IMR-90 (cell line): ENCODE data around the gene MAVS. TPM values are rescaled to one million over a fixed set of nuclear protein-coding genes. Genes with fewer than 3 reads are reported as not detected.

Experiments
- ATAC-seq: fragments of 200-7000 bp; cut with Tn5 transposase; 2 replicates; pipeline ENCODE4 v1.9.1; 2020; ENCODE audit warnings: low read depth, mild to moderate bottlenecking, moderate library complexity
- BruUV-seq: library from RNA; stranded (reverse); fragments of 400-500 nt; replicated peaks from 2 replicates; lab custom pipeline; 2021; lab: Mats Ljungman, UMichigan
- CTCF ChIA-PET: fragments of 300-600 bp; formaldehyde crosslinking; extraction: SDS; loops from one replicate; lab custom pipeline; 2021; ENCODE audit warnings: antibody characterized with exemption; lab: Yijun Ruan, JAX
- POLR2A ChIA-PET: fragments of 300-600 bp; sonication (Branson Sonifier 250); formaldehyde crosslinking; loops from one replicate; lab custom pipeline; 2022; ENCODE audit warnings: antibody characterized with exemption; ENCODE audit not compliant: unreplicated experiment; lab: Charles Lee
- DNase-seq: peaks from one replicate; pipeline ENCODE4 v3.0.0; 2013
- H2AFZ ChIP-seq: replicated peaks from 2 replicates; pipeline ENCODE3; 2013; ENCODE audit warnings: low read length, mild to moderate bottlenecking; ENCODE audit not compliant: poor library complexity
- H2AK5ac ChIP-seq: 2 replicates; pipeline ENCODE4 v1.6.1; 2013; ENCODE audit warnings: low read depth, low read length, inconsistent platforms
- H2AK9ac ChIP-seq: replicated peaks from 2 replicates; pipeline ENCODE3; 2013; ENCODE audit warnings: mild to moderate bottlenecking, low read depth, low read length, moderate library complexity; ENCODE audit not compliant: poor library complexity
- H2BK120ac ChIP-seq: 2 replicates; pipeline ENCODE4 v1.6.1; 2013; ENCODE audit warnings: low read depth, low read length, inconsistent platforms
- H2BK15ac ChIP-seq: 3 replicates; pipeline ENCODE4 v1.6.1; 2013; ENCODE audit warnings: low read depth, low read length, inconsistent platforms
- H2BK20ac ChIP-seq: 2 replicates; pipeline ENCODE4 v1.6.1; 2013; ENCODE audit warnings: low read depth, mild to moderate bottlenecking, inconsistent platforms, low read length, moderate library complexity
- H2BK5ac ChIP-seq: 2 replicates; pipeline ENCODE4 v1.6.1; 2013; ENCODE audit warnings: mild to moderate bottlenecking, low read depth, low read length, inconsistent platforms; ENCODE audit not compliant: poor library complexity, severe bottlenecking
- H3K14ac ChIP-seq: replicated peaks from 2 replicates; pipeline ENCODE4 v1.6.1; 2013; ENCODE audit warnings: low read depth, low read length, inconsistent platforms
- H3K18ac ChIP-seq: 2 replicates; pipeline ENCODE4 v1.6.1; 2013; ENCODE audit warnings: low read depth, low read length, control low read depth
- H3K23ac ChIP-seq: 2 replicates; pipeline ENCODE4 v1.6.1; 2013; ENCODE audit warnings: low read depth, low read length, inconsistent platforms
- H3K27ac ChIP-seq: 2 replicates; pipeline ENCODE4 v1.5.1; 2013; ENCODE audit warnings: mild to moderate bottlenecking, control low read depth, low read length; ENCODE audit not compliant: insufficient read depth
- H3K27me3 ChIP-seq: 2 replicates; pipeline ENCODE4 v1.6.1; 2013; ENCODE audit warnings: low read length; ENCODE audit not compliant: control insufficient read depth, insufficient read depth
- H3K36me3 ChIP-seq: 2 replicates; pipeline ENCODE4 v1.6.1; 2013; ENCODE audit warnings: low read length, mixed read lengths; ENCODE audit not compliant: control insufficient read depth, insufficient read depth
- H3K4ac ChIP-seq: 2 replicates; pipeline ENCODE4 v1.6.1; 2013; ENCODE audit warnings: low read depth, low read length, inconsistent platforms
- H3K4me1 ChIP-seq: 2 replicates; pipeline ENCODE4 v1.6.1; 2013; ENCODE audit warnings: low read length, mixed read lengths; ENCODE audit not compliant: control insufficient read depth, insufficient read depth
- H3K4me2 ChIP-seq: 2 replicates; pipeline ENCODE4 v1.6.1; 2013; ENCODE audit warnings: low read depth, mild to moderate bottlenecking, control low read depth, low read length, moderate library complexity
- H3K4me3 ChIP-seq: 2 replicates; pipeline ENCODE4 v1.5.1; 2013; ENCODE audit warnings: low read depth, mild to moderate bottlenecking, control low read depth, low read length, moderate library complexity; ENCODE audit not compliant: insufficient read depth
- H3K56ac ChIP-seq: 2 replicates; pipeline ENCODE4 v1.6.1; 2013; ENCODE audit warnings: low read length, inconsistent platforms; ENCODE audit not compliant: insufficient read depth; ENCODE audit errors: extremely low read depth
- H3K79me1 ChIP-seq, 2 experiments: 2 replicates each; pipeline ENCODE4 v1.6.1; 2013; ENCODE audit warnings: low read length in 2 of 2, inconsistent platforms in 1 of 2, low read depth in 1 of 2
- H3K9ac ChIP-seq: 2 replicates; pipeline ENCODE4 v1.6.1; 2013; ENCODE audit warnings: low read depth, low read length, control low read depth
- H3K9me1 ChIP-seq: 2 replicates; pipeline ENCODE4 v1.6.1; 2013; ENCODE audit warnings: low read length, inconsistent platforms; ENCODE audit not compliant: insufficient read depth
- H3K9me3 ChIP-seq: 2 replicates; pipeline ENCODE4 v1.6.1; 2013; ENCODE audit warnings: low read length; ENCODE audit not compliant: control insufficient read depth, insufficient read depth
- H4K20me1 ChIP-seq: 2 replicates; pipeline ENCODE4 v1.6.1; 2013; ENCODE audit warnings: low read length, inconsistent platforms; ENCODE audit not compliant: insufficient read depth
- H4K5ac ChIP-seq: 2 replicates; pipeline ENCODE4 v1.6.1; 2013; ENCODE audit warnings: mild to moderate bottlenecking, low read depth, low read length, control low read depth
- H4K8ac ChIP-seq, 2 experiments: 2 replicates each; pipeline ENCODE4 v1.6.1; 2013; ENCODE audit warnings: low read depth in 2 of 2, low read length in 2 of 2, control low read depth in 1 of 2, inconsistent platforms in 1 of 2
- H4K91ac ChIP-seq: 2 replicates; pipeline ENCODE4 v1.6.1; 2013; ENCODE audit warnings: low read depth, low read length, inconsistent platforms; ENCODE audit not compliant: insufficient read depth
- RCOR1 ChIP-seq: IDR thresholded peaks from 2 replicates; pipeline ENCODE4 v1.6.1; 2012; ENCODE audit warnings: mild to moderate bottlenecking, low read length, improper control_type of control experiment; ENCODE audit not compliant: insufficient replicate concordance
- WGBS, 2 experiments: methylation state at CpG; one replicate each; pipeline versions ENCODE4 v1.1.5 to v1.1.7; 2013; ENCODE audit warnings: missing lambda C conversion rate in 2 of 2; ENCODE audit not compliant: insufficient read length in 1 of 2; ENCODE audit errors: extremely low coverage in 2 of 2; 5-methylcytosine and 5-hydroxymethylcytosine counted together
- dilution Hi-C: fragments of 300-500 bp; cut with HindIII; formaldehyde crosslinking; loops from one replicate; pipeline ENCODE4 v1.14.3; 2018; ENCODE audit warnings: low sequenced_read_pairs; ENCODE audit not compliant: unreplicated experiment
- in situ Hi-C: fragments of 300-500 bp; cut with MboI; formaldehyde crosslinking; loops from 3 replicates; pipeline ENCODE4 v1.14.3; 2019; ENCODE audit warnings: low sequenced_read_pairs, inconsistent platforms, mixed read lengths
- intact Hi-C: fragments of 100-400 bp; cut with micrococcal nuclease; formaldehyde crosslinking; loops from 2 replicates; pipeline ENCODE4 v1.10.0; 2022
- polyA plus RNA-seq, 3 experiments: library from polyadenylated mRNA; depleted of rRNA; stranded (reverse); fragments of >200 nt; gene quantifications; 2 replicates each; pipeline ENCODE4 v1.2.3, GENCODE V29; 2012; ENCODE audit warnings: low replicate concordance in 1 of 3
- total RNA-seq: library from RNA; depleted of rRNA; stranded (reverse); fragments of >200 nt; gene quantifications from 2 replicates; pipeline ENCODE4 v1.2.3, GENCODE V29; 2012

Gene MAVS
- total and polyA plus RNA-seq, 2 of the 4 experiments (the other 2 are of a cell fraction), result 10.4 to 15.6 TPM

DNA sequence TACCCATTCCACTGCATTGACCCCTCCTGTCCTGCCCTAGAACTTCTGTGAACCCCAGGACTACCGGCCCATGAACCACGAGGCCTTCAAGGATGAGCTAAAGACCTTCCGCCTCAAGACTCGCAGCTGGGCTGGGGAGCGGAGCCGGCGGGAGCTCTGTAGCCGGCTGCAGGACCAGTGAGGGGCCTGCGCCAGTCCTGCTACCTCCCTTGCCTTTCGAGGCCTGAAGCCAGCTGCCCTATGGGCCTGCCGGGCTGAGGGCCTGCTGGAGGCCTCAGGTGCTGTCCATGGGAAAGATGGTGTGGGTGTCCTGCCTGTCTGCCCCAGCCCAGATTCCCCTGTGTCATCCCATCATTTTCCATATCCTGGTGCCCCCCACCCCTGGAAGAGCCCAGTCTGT lies 41.9 kb upstream of the MAVS start:
- no peak for TF ChIP-seq RCOR1

More for the DNA sequence above, 41.9 kb upstream of the MAVS start:
- no peak overlapping the region for H3K14ac ChIP-seq
- no peak overlapping the region for H2AFZ ChIP-seq
- peaks cover 61% of the 10 kb centered on the region for H3K36me3 ChIP-seq
- in situ Hi-C loops, result no loop called here
- no peaks in the 10 kb centered on the region for H3K27me3 ChIP-seq
- H3K9me1 ChIP-seq, result peaks cover 27% of the 10 kb centered on the region
- H3K4me2 ChIP-seq, result no peak overlapping the region
- no peaks in the 10 kb centered on the region for H3K9me3 ChIP-seq
- intact Hi-C loops, result no loop called here
- H3K23ac ChIP-seq, result no peak overlapping the region
- H3K9ac ChIP-seq, result no peak overlapping the region
- H4K20me1 ChIP-seq, result no peaks in the 10 kb centered on the region
- H2BK15ac ChIP-seq, result 0 out of 3 replicates have a peak overlapping the region, but pooled peaks have one; percentile 76
- H4K5ac ChIP-seq, result no peak overlapping the region
- H3K56ac ChIP-seq, result no peak overlapping the region
- no peak overlapping the region for H4K8ac ChIP-seq
- peak overlapping the region; percentile 69 for H2BK20ac ChIP-seq
- H2AK9ac ChIP-seq, result no peak overlapping the region
- ATAC-seq, result no peak
- ChIA-PET POLR2A (no interaction called here), CTCF (interaction anchor here (1.3 kb wide), 1 partner anchor 13 kb away, joined by 4 read pairs; no protein-coding TSS in a partner anchor)
- peaks cover 16 to 84% of the 10 kb centered on the region in 2 experiments for H3K79me1 ChIP-seq
- peak overlapping the region; percentile 96; the same call in 1 of the 2 replicates for H3K27ac ChIP-seq
- H2BK120ac ChIP-seq, result peak overlapping the region; percentile 93; the same call in 1 of the 2 replicates
- no peak for DNase-seq
- 0 out of 2 replicates have a peak overlapping the region, but pooled peaks have one; percentile 56 for H3K4ac ChIP-seq
- peaks cover 26% of the 10 kb centered on the region for H3K4me1 ChIP-seq
- BruUV-seq, result no TSS peak
- H4K91ac ChIP-seq, result peak overlapping the region; percentile 92
- H2AK5ac ChIP-seq, result peak overlapping the region; percentile 99; the same call in 1 of the 2 replicates
- dilution Hi-C loops, result no loop called here
- H2BK5ac ChIP-seq, result peak overlapping the region; percentile 88
- H3K18ac ChIP-seq, result no peak overlapping the region
- no CpG with 5 or more reads among the region's 11 CpGs for WGBS, 2 experiments
- H3K4me3 ChIP-seq, result no peak overlapping the region
